Small intestine (tissue), 7 donors: Measurements from ENCODE around the gene SEMA6D. TPM values are rescaled to one million over a fixed set of nuclear protein-coding genes. Genes with fewer than 3 reads are reported as not detected.
A peak's percentile ranks its signal among the peaks of the same experiment; 100 is the strongest.

ENCODE experiments used
- DNase-seq, 2 donors: peaks; one replicate each; pipeline versions ENCODE4 v3.0.0 to v3.0.0-alpha.2; 2013
- FAIRE-seq: peaks from 2 replicates; lab custom pipeline; 2012; peaks lifted over from hg19 to GRCh38; lab: Jason Lieb, UNC
- H3K27ac ChIP-seq, 3 donors: one replicate each; pipeline ENCODE4 v1.5.1; 2013; ENCODE audit warnings: low read length in 2 of 3, mild to moderate bottlenecking in 2 of 3, control low read depth in 1 of 3, inconsistent platforms in 1 of 3, low read depth in 1 of 3, moderate library complexity in 1 of 3
- H3K27me3 ChIP-seq, 3 donors: one replicate each; pipeline ENCODE4 v1.6.1; 2013; ENCODE audit warnings: low read length in 3 of 3, inconsistent platforms in 1 of 3; ENCODE audit not compliant: control insufficient read depth in 3 of 3, insufficient read depth in 3 of 3
- H3K36me3 ChIP-seq, 3 donors: one replicate each; pipeline ENCODE4 v1.6.1; 2013; ENCODE audit warnings: low read length in 3 of 3, inconsistent platforms in 1 of 3, low read depth in 1 of 3, mild to moderate bottlenecking in 1 of 3, moderate library complexity in 1 of 3; ENCODE audit not compliant: control insufficient read depth in 3 of 3, insufficient read depth in 2 of 3
- H3K4me1 ChIP-seq, 3 donors: one replicate each; pipeline ENCODE4 v1.6.1; 2013; ENCODE audit warnings: low read length in 2 of 3, inconsistent platforms in 1 of 3, low read depth in 1 of 3, mild to moderate bottlenecking in 1 of 3, moderate library complexity in 1 of 3; ENCODE audit not compliant: control insufficient read depth in 3 of 3, insufficient read depth in 2 of 3
- H3K4me3 ChIP-seq, 3 donors: one replicate each; pipeline ENCODE4 v1.5.1; 2013; ENCODE audit warnings: low read length in 3 of 3, control low read depth in 1 of 3, inconsistent platforms in 1 of 3, low read depth in 1 of 3, mild to moderate bottlenecking in 1 of 3, moderate library complexity in 1 of 3
- H3K9me3 ChIP-seq, 2 donors: one replicate each; pipeline ENCODE4 v1.6.1; 2013; ENCODE audit warnings: low read depth in 1 of 2, low read length in 1 of 2; ENCODE audit not compliant: control insufficient read depth in 2 of 2, insufficient read depth in 1 of 2
- WGBS, 3 donors: extraction: QIAGEN DNeasy Blood & Tissue Kit; methylation state at CpG; one replicate each; pipeline ENCODE4 v1.1.7; 2013; 5-methylcytosine and 5-hydroxymethylcytosine counted together
- polyA plus RNA-seq, 4 donors: library from polyadenylated mRNA; stranded (reverse) in 3 of 4; unstranded in 1 of 4; fragments of 200-250 nt in 3 of 4; fragments of 120-200 nt in 1 of 4; gene quantifications; one replicate each; pipeline versions ENCODE4 v1.2.1 to v1.2.3, GENCODE V29; 2013
- donor health status: healthy with polysubstance abuse.
- donor health status: control.
- donor health status: control.
- donor health status: Bipolar disorder and iron deficiency.
- donor health status: healthy.

The SEMA6D gene
- polyA plus RNA-seq, 4 donors: 14.6 to 55.6 (median 23.9) TPM

- no peak for DNase-seq
- no peak for FAIRE-seq
- Histone ChIP-seq H3K27me3 (no peaks in the 10 kb centered on the region), H3K36me3 (peaks cover 0 to 7% (median 0%) of the 10 kb centered on the region in 3 donors), H3K27ac (no peak overlapping the region), H3K4me3 (no peak overlapping the region), H3K4me1 (peaks cover 9 to 19% (median 12%) of the 10 kb centered on the region in 3 donors), H3K9me3 (no peaks in the 10 kb centered on the region)
- 58 to 77% (median 68%) methylated on average over 4 of the region's 4 CpGs for WGBS, 3 donors
Measured at GRCh38 chr15:47721676-47722075, 4.4 kb downstream of the SEMA6D start.

DNA sequence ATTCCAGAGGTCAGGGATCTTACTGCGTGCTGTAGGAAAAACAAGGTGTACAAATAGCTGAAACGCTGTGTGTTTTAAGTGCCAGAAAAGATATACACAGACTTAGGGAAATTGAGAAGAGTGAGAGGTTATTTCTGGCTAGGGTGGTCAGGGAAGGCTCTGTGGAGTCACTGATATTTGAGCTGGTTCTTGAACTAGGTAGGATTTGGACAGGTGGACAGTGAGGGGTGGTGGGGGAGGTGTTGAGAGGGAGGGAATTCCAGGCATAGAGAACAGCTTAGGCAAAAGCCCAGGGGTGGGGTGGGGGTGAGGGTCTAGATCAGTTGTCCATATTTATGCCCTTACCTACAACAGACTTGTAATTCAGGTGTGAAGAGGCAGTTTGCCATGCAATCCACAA is 7.0 kb downstream of the SEMA6D start:
- H3K36me3 ChIP-seq: peaks cover 0 to 10% (median 2%) of the 10 kb centered on the region in 3 donors
- no peak for FAIRE-seq
- no peak for DNase-seq
- peak overlapping the region; percentile 13 to 46 (median 18) for H3K27ac ChIP-seq
- 88 to 96% (median 90%) methylated on average over 2 of the region's 2 CpGs for WGBS, 3 donors
- no peak overlapping the region for H3K4me3 ChIP-seq
- no peaks in the 10 kb centered on the region for H3K9me3 ChIP-seq
- H3K27me3 ChIP-seq: no peaks in the 10 kb centered on the region
- H3K4me1 ChIP-seq: peaks cover 15 to 19% (median 17%) of the 10 kb centered on the region in 3 donors

GRCh38 chr15:47725051-47725450 is 7.7 kb downstream of the SEMA6D start:
- DNase-seq (peak in 1 of 2 donors; percentile 86), FAIRE-seq (no peak)
- peak overlapping the region in 2 of 3 donors; percentile 41 to 46 for H3K27ac ChIP-seq
- H3K27me3 ChIP-seq: no peaks in the 10 kb centered on the region
- no peak overlapping the region for H3K4me3 ChIP-seq
- 36 to 60% (median 50%) methylated on average over 4 of the region's 4 CpGs for WGBS, 3 donors
- peaks cover 0 to 10% (median 2%) of the 10 kb centered on the region in 3 donors for H3K36me3 ChIP-seq
- peaks cover 15 to 19% (median 19%) of the 10 kb centered on the region in 3 donors for H3K4me1 ChIP-seq
- no peaks in the 10 kb centered on the region for H3K9me3 ChIP-seq

- peaks cover 15 to 19% (median 19%) of the 10 kb centered on the region in 3 donors for H3K4me1 ChIP-seq
- FAIRE-seq (no peak), DNase-seq (no peak)
- H3K36me3 ChIP-seq: peaks cover 0 to 14% (median 2%) of the 10 kb centered on the region in 3 donors
- no peaks in the 10 kb centered on the region for H3K27me3 ChIP-seq
- 58 to 70% (median 66%) methylated on average over 6 of the region's 6 CpGs for WGBS, 3 donors
- no peak overlapping the region for H3K27ac ChIP-seq
- H3K9me3 ChIP-seq: no peaks in the 10 kb centered on the region
- no peak overlapping the region for H3K4me3 ChIP-seq
Measured at GRCh38 chr15:47725906-47726305, 8.6 kb downstream of the SEMA6D start.

- Histone ChIP-seq H3K4me1 (peaks cover 15 to 19% (median 19%) of the 10 kb centered on the region in 3 donors), H3K27me3 (no peaks in the 10 kb centered on the region), H3K9me3 (no peaks in the 10 kb centered on the region), H3K36me3 (peaks cover 0 to 14% (median 2%) of the 10 kb centered on the region in 3 donors), H3K4me3 (no peak overlapping the region), H3K27ac (peak overlapping the region in 1 of 3 donors; percentile 14)
- DNase-seq (peak in 1 of 2 donors; percentile 43), FAIRE-seq (no peak)
- WGBS, 3 donors: 0 to 38% (median 10%) methylated on average over 1 of the region's 1 CpG
Measured at GRCh38 chr15:47726399-47726823, 9.1 kb downstream of the SEMA6D start.

GRCh38 chr15:47727137-47727536 is 9.8 kb downstream of the SEMA6D start:
- 84 to 88% (median 87%) methylated on average over 4 of the region's 4 CpGs for WGBS, 3 donors
- Histone ChIP-seq H3K27ac (no peak overlapping the region), H3K27me3 (no peaks in the 10 kb centered on the region), H3K36me3 (peaks cover 0 to 12% (median 2%) of the 10 kb centered on the region in 3 donors), H3K4me3 (no peak overlapping the region), H3K4me1 (peaks cover 15 to 19% (median 17%) of the 10 kb centered on the region in 3 donors), H3K9me3 (no peaks in the 10 kb centered on the region)
- no peak for DNase-seq
- FAIRE-seq: no peak

DNA sequence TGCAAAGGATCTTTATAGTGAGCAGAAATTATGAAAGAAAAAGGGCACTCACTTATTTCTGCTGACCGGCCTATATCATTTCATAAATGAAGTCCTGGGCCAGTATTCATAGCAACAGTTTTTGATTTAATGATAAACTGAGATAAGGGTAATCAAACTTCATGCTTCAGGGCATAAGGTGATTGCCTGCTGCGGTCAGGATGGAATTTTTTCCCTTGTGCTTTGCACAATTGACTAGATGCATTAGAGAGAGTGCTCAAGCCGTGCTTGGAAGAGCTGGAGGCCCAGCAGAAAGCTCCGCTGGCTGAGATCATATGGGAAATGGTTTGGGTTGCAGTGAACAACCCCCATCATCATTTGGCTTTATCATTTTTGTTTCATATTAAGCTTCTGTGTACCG is 10.4 kb downstream of the SEMA6D start:
- no peaks in the 10 kb centered on the region for H3K27me3 ChIP-seq
- peaks cover 15 to 19% (median 17%) of the 10 kb centered on the region in 3 donors for H3K4me1 ChIP-seq
- peaks cover 0 to 12% (median 2%) of the 10 kb centered on the region in 3 donors for H3K36me3 ChIP-seq
- H3K9me3 ChIP-seq: no peaks in the 10 kb centered on the region
- FAIRE-seq (no peak), DNase-seq (peak in 1 of 2 donors; percentile 48)
- H3K4me3 ChIP-seq: no peak overlapping the region
- WGBS, 3 donors: 28 to 67% (median 50%) methylated on average over 5 of the region's 5 CpGs
- H3K27ac ChIP-seq: no peak overlapping the region

DNA sequence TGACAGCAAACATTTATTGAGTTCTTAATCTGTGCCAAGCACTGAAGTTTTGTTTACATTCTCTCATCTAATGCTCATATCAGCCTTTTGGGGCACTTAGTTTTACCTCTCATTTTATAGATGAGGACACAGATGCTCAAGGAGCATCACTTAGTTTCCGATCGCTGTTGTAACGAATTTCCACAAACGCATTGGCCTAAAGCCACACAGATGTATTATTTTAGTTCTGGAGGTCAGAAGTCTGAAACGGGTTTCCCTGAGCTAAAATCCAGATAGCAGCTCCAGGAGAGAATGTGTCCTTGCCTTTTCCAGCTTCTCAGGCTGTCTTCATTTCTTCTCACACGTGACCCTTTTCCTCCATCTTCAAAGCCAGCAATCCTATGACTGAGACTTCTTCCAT is 11.1 kb downstream of the SEMA6D start:
- FAIRE-seq: no peak
- no peak overlapping the region for H3K27ac ChIP-seq
- no peak overlapping the region for H3K4me3 ChIP-seq
- H3K9me3 ChIP-seq: no peaks in the 10 kb centered on the region
- DNase-seq: no peak
- H3K27me3 ChIP-seq: no peaks in the 10 kb centered on the region
- WGBS, 3 donors: 62 to 74% (median 68%) methylated on average over 6 of the region's 6 CpGs
- H3K36me3 ChIP-seq: peaks cover 0 to 12% (median 2%) of the 10 kb centered on the region in 3 donors
- peaks cover 15 to 19% (median 17%) of the 10 kb centered on the region in 3 donors for H3K4me1 ChIP-seq
